Activated CD8-positive, alpha-beta memory T cell treated with anti-CD3 and anti-CD28 coated beads, Interleukin-2, amount 10 ng/mL, durations not matched to agents 7 days and 5 days (primary cell): ENCODE results near the gene ADCY3. TPM values are rescaled to one million over a fixed set of nuclear protein-coding genes. Genes with fewer than 3 reads are reported as not detected.

Source experiments
- ATAC-seq: fragments of 150-1000 bp; cut with Tn5 transposase; one replicate; pipeline ENCODE4 v1.10.0; 2021; ENCODE audit warnings: moderate library complexity
- CTCF ChIA-PET: fragments of 350-600 bp; sonication (Branson Sonifier 250); formaldehyde crosslinking; loops from one replicate; lab custom pipeline; 2021; ENCODE audit warnings: antibody characterized with exemption; lab: Charles Lee
- DNase-seq: peaks from one replicate; pipeline ENCODE4 v3.0.0-alpha.2; 2020
- H3K27ac Mint-ChIP-seq: one replicate; pipeline ENCODE4 v1.8.0; 2021; ENCODE audit warnings: mild to moderate bottlenecking, mixed read lengths
- H3K27me3 Mint-ChIP-seq: one replicate; pipeline ENCODE4 v1.8.0; 2021; ENCODE audit warnings: mixed read lengths
- H3K36me3 Mint-ChIP-seq: one replicate; pipeline ENCODE4 v1.8.0; 2021; ENCODE audit warnings: mild to moderate bottlenecking, mixed read lengths
- H3K4me1 Mint-ChIP-seq: one replicate; pipeline ENCODE4 v1.8.0; 2021; ENCODE audit warnings: mixed read lengths
- H3K4me3 Mint-ChIP-seq: one replicate; pipeline ENCODE4 v1.8.0; 2021; ENCODE audit warnings: mild to moderate bottlenecking, moderate library complexity, mixed read lengths
- H3K9me3 Mint-ChIP-seq: one replicate; pipeline ENCODE4 v1.8.0; 2022; ENCODE audit warnings: low read depth, mixed read lengths
- total RNA-seq, 2 experiments: library from RNA; stranded (reverse); gene quantifications; one replicate each; pipeline ENCODE4 v1.2.3, GENCODE V29; 2021

The ADCY3 gene
- total RNA-seq, 2 experiments from 2014 or later = 81.4 to 85.0 TPM

DNA sequence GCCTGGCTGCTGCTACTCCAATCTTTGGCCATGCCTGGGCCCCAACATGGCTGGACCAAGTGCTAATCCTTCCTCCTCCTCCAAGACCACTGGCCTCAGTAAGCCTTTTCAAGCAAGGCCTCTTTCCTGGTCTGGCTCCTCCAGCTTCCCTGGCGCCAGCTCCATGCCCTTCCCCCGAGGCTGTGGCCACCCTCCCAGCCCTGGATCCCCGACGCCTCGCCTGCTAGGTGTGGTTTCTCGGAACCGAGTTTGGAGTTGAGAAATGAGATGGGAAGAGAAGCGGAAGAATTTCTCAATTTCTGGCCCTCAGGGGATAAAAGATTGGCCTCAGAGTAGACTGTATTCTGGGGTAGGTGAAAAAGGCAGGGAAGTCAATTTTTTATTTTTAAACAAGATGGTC is 46.4 kb downstream of the ADCY3 start:
- Mint-ChIP-seq H3K27me3 (no peaks in the 10 kb centered on the region), H3K36me3 (peaks cover 1% of the 10 kb centered on the region), H3K27ac (no peak overlapping the region), H3K4me3 (no peak overlapping the region), H3K4me1 (no peaks in the 10 kb centered on the region), H3K9me3 (no peaks in the 10 kb centered on the region)
- CTCF ChIA-PET = no interaction called here
- DNase-seq (no peak), ATAC-seq (no peak)

- Mint-ChIP-seq H3K4me3 (no peak overlapping the region), H3K27me3 (no peaks in the 10 kb centered on the region), H3K36me3 (peaks cover 4% of the 10 kb centered on the region), H3K9me3 (no peaks in the 10 kb centered on the region), H3K27ac (no peak overlapping the region), H3K4me1 (no peaks in the 10 kb centered on the region)
- DNase-seq (no peak), ATAC-seq (no peak)
- CTCF ChIA-PET = no interaction called here
Measured at GRCh38 chr2:24872344-24873115, 47.5 kb downstream of the ADCY3 start.

DNA sequence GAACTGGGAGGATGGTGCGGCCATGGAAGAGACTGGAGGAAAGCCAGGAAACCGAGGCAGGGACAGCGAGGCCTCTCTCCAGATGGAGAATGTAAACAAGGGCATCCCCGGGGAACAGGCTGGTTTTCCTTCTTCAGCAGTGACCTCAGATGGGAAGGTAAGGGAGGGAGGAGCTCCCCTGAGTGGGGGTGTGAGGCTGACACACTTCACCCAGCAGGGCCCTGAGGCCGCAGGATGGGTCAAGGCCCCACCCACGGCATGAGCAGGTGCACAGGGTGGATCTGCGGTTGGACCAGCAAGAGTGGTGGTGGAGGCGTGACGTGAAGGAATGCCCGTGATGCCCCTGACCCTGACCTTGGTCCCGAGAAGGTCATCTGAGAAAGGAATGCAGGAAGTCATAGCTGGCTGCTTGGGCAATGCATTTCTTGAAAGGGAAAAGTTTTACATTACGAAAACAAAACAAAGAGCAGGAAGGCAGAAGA is 48.1 kb downstream of the ADCY3 start:
- CTCF ChIA-PET = no interaction called here
- H3K4me1 Mint-ChIP-seq = peaks cover 2% of the 10 kb centered on the region
- ATAC-seq (no peak), DNase-seq (no peak)
- H3K9me3 Mint-ChIP-seq = no peaks in the 10 kb centered on the region
- H3K27ac Mint-ChIP-seq = no peak overlapping the region
- H3K4me3 Mint-ChIP-seq = no peak overlapping the region
- H3K36me3 Mint-ChIP-seq = peaks cover 9% of the 10 kb centered on the region
- H3K27me3 Mint-ChIP-seq = no peaks in the 10 kb centered on the region

- ATAC-seq = no peak
- Mint-ChIP-seq H3K36me3 (peaks cover 11% of the 10 kb centered on the region), H3K27me3 (no peaks in the 10 kb centered on the region), H3K9me3 (no peaks in the 10 kb centered on the region), H3K4me1 (peaks cover 5% of the 10 kb centered on the region), H3K4me3 (no peak overlapping the region), H3K27ac (no peak overlapping the region)
- CTCF ChIA-PET = interaction anchor here (0.6 kb wide), 1 partner anchor 990 kb away, joined by 3 read pairs; no protein-coding TSS in a partner anchor
- DNase-seq = no peak
Measured at GRCh38 chr2:24870891-24871705, 48.9 kb downstream of the ADCY3 start.

DNA sequence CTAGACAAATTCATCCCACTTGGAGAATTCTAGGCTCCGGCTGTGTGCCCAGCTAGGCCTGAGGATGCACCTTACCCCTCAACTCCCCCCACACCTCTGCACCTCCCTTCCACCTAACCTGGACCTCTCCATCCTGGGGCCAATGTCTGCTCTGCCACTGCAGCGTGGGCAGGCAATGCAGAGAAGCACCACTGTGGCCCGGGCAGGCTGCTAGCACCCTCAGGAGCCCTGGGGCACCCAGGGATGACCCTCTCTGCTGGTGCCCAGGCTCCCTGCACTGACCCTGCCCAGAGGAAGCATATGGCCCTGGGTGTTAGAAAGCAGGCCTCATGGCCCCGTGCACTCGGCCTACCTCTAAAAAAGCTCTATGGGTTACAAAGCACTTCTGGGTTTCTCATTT is 49.6 kb downstream of the ADCY3 start:
- H3K4me1 Mint-ChIP-seq = peaks cover 10% of the 10 kb centered on the region
- no peak overlapping the region for H3K4me3 Mint-ChIP-seq
- DNase-seq (no peak), ATAC-seq (no peak)
- no peaks in the 10 kb centered on the region for H3K9me3 Mint-ChIP-seq
- no peak overlapping the region for H3K27ac Mint-ChIP-seq
- H3K36me3 Mint-ChIP-seq = peaks cover 11% of the 10 kb centered on the region
- CTCF ChIA-PET = interaction anchor here (0.6 kb wide), 1 partner anchor 989 kb away, joined by 3 read pairs; no protein-coding TSS in a partner anchor
- no peaks in the 10 kb centered on the region for H3K27me3 Mint-ChIP-seq

- Mint-ChIP-seq H3K27me3 (no peaks in the 10 kb centered on the region), H3K9me3 (no peaks in the 10 kb centered on the region), H3K4me1 (peaks cover 10% of the 10 kb centered on the region), H3K4me3 (no peak overlapping the region), H3K36me3 (peaks cover 14% of the 10 kb centered on the region), H3K27ac (no peak overlapping the region)
- CTCF ChIA-PET = no interaction called here
- DNase-seq (no peak), ATAC-seq (no peak)
Measured at GRCh38 chr2:24866946-24867345, 53.1 kb downstream of the ADCY3 start.

DNA sequence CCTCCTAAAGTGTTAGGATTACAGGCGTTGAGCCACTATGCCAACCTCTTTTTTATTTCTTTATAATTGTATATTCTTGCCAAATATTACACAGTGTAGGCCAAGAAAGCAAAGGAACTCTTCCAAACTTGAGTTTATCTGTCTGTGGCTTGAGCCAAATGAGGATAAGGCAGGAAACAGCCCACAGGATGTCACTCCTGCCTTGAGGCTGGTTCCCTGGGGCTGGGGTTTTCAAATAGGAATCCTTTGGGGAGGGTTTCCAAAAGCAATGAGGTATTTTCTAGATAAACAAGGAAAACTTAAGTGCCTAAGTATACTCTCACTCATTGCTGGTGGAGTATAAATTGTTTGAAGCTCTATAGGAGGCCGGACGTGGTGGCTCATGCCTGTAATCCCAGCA is 56.4 kb downstream of the ADCY3 start:
- DNase-seq (no peak), ATAC-seq (no peak)
- peaks cover 10% of the 10 kb centered on the region for H3K4me1 Mint-ChIP-seq
- H3K36me3 Mint-ChIP-seq = peaks cover 13% of the 10 kb centered on the region
- H3K27me3 Mint-ChIP-seq = no peaks in the 10 kb centered on the region
- H3K9me3 Mint-ChIP-seq = no peaks in the 10 kb centered on the region
- H3K27ac Mint-ChIP-seq = no peak overlapping the region
- no peak overlapping the region for H3K4me3 Mint-ChIP-seq
- CTCF ChIA-PET = no interaction called here

- no peak for DNase-seq
- Mint-ChIP-seq H3K4me3 (no peak overlapping the region), H3K36me3 (peaks cover 8% of the 10 kb centered on the region), H3K27ac (no peak overlapping the region), H3K9me3 (no peaks in the 10 kb centered on the region), H3K27me3 (no peaks in the 10 kb centered on the region), H3K4me1 (peaks cover 5% of the 10 kb centered on the region)
- CTCF ChIA-PET = no interaction called here
- no peak for ATAC-seq
Measured at GRCh38 chr2:24861500-24861899, 58.5 kb downstream of the ADCY3 start.

- ATAC-seq = no peak
- Mint-ChIP-seq H3K27me3 (no peaks in the 10 kb centered on the region), H3K36me3 (peaks cover 8% of the 10 kb centered on the region), H3K4me1 (peaks cover 1% of the 10 kb centered on the region), H3K9me3 (no peaks in the 10 kb centered on the region), H3K27ac (no peak overlapping the region), H3K4me3 (no peak overlapping the region)
- DNase-seq = no peak
- CTCF ChIA-PET = no interaction called here
Measured at GRCh38 chr2:24860631-24861030, 59.4 kb downstream of the ADCY3 start.

GRCh38 chr2:24859968-24860600 is 60.0 kb downstream of the ADCY3 start:
- no peak for DNase-seq
- no peak for ATAC-seq
- Mint-ChIP-seq H3K9me3 (no peaks in the 10 kb centered on the region), H3K27me3 (no peaks in the 10 kb centered on the region), H3K4me3 (no peak overlapping the region), H3K27ac (no peak overlapping the region), H3K4me1 (no peaks in the 10 kb centered on the region), H3K36me3 (peaks cover 6% of the 10 kb centered on the region)
- CTCF ChIA-PET = no interaction called here

DNA sequence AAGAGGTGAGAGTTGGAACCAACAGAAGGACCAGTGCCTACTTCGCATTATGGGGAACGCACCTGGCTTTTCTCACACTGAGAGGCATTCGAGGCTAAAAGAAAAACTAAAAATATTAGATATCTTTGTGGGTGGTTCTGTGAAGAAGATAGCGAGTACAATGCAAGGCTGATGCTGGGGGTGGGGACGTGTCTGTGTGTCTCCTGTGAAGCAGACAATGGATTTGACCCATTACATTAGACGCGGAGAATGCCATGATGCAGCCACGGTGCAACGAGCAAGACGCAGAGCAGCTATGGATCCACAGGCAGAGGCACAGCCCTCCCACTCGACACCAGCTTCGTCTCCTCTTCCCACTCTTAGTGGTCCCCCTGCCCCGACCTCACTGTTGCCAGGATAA is 61.0 kb downstream of the ADCY3 start:
- CTCF ChIA-PET = no interaction called here
- no peak overlapping the region for H3K4me3 Mint-ChIP-seq
- H3K27ac Mint-ChIP-seq = no peak overlapping the region

DNA sequence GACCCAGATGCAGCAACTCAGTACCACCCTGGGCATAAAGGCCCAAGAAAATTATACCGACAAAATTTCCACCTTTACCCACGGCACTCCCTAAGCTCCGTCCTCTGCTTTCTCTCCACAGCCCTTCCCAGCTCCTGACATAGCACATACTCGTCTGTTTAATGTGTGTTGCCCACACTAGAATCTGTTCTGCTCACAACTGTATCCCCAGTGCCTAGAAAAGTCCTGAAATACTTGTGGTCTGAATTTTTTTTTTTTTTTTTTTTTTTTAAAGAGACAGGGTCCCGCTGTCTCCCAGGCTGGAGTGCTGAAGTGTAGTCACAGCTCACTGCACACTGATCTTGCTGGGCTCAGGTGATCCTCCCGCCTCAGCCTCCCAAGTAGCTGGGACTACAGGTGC is 62.3 kb downstream of the ADCY3 start:
- no peaks in the 10 kb centered on the region for H3K27me3 Mint-ChIP-seq
- H3K4me3 Mint-ChIP-seq = no peak overlapping the region
- peaks cover 6% of the 10 kb centered on the region for H3K36me3 Mint-ChIP-seq
- DNase-seq = no peak
- no peak overlapping the region for H3K27ac Mint-ChIP-seq
- H3K9me3 Mint-ChIP-seq = no peaks in the 10 kb centered on the region
- CTCF ChIA-PET = interaction anchor here (0.5 to 0.6 kb wide), 2 partner anchors 12 to 368 kb away, joined by 3 read pairs; no protein-coding TSS in a partner anchor
- ATAC-seq = no peak
- H3K4me1 Mint-ChIP-seq = peaks cover 3% of the 10 kb centered on the region

More for the DNA sequence above, 61.0 kb downstream of the ADCY3 start:
- Mint-ChIP-seq H3K9me3 (no peaks in the 10 kb centered on the region), H3K27me3 (no peaks in the 10 kb centered on the region), H3K4me1 (peaks cover 3% of the 10 kb centered on the region), H3K36me3 (peaks cover 6% of the 10 kb centered on the region)
- DNase-seq (no peak), ATAC-seq (no peak)

DNA sequence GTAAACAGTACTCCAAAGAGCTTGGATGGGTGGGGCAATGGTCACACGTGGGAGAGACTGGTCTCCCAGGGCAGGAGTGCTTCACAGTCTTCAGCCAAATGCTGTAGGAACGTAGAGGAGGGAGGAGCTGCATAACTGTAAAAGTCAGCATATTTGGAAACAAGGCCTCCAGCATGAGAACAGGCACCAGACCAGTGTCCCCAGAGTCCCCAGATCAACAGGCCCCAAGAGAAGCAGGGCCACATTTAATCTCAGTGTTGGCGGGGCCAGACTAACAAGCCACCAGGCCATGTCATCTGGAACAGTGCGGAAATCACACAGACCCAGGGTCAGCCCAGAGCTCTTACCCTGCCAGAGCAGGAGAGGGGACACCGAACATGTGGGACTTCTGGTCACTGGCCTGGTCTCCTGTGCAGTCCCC is 63.2 kb downstream of the ADCY3 start:
- Mint-ChIP-seq H3K27ac (no peak overlapping the region), H3K4me3 (no peak overlapping the region), H3K4me1 (peaks cover 3% of the 10 kb centered on the region), H3K27me3 (no peaks in the 10 kb centered on the region), H3K9me3 (no peaks in the 10 kb centered on the region), H3K36me3 (peaks cover 6% of the 10 kb centered on the region)
- no peak for DNase-seq
- CTCF ChIA-PET = interaction anchor here (0.6 kb wide), 1 partner anchor 367 kb away, joined by 3 read pairs; no protein-coding TSS in a partner anchor
- ATAC-seq = no peak
